ENCODE measurements around the gene TMED5. TPM values are rescaled to one million over a fixed set of nuclear protein-coding genes. Genes with fewer than 3 reads are reported as not detected.

TMED5 gene
- polyA plus RNA-seq, 1 of the 3 experiments (the other 2 are of a cell fraction) = 24.2 TPM

GRCh38 chr1:93123201-93123783 is 56.9 kb downstream of the TMED5 start:
- no peak for DNase-seq
- ChIA-PET POLR2A (interaction anchor here (0.7 kb wide), 1 partner anchor 15 kb away, joined by 9 read pairs; no protein-coding TSS in a partner anchor), CTCF (no interaction called here)
- Histone ChIP-seq H3F3A (replicated peaks; ENCODE audit: insufficient read depth) (no peaks in the 10 kb centered on the region), H3K4me1 (ENCODE audit: control insufficient read depth in 1 of 2, insufficient read depth in 2 of 2, low read depth in 1 of 2, low read length in 1 of 2) (no peaks in the 10 kb centered on the region; a peak in 1 of 4 replicates), H3K9ac (no peak overlapping the region), H2AFZ (ENCODE audit: low read depth) (no peak overlapping the region), H3K79me2 (ENCODE audit: insufficient read depth) (no peaks in the 10 kb centered on the region; the same call in 1 of the 2 replicates), H3K9me2 (no peaks in the 10 kb centered on the region), H3K4me2 (no peak overlapping the region), H3K36me3 (replicated peaks in 1 of 2; ENCODE audit: control insufficient read depth in 1 of 2, insufficient read depth in 2 of 2, low read length in 1 of 2) (peaks cover 58 to 69% of the 10 kb centered on the region in 2 experiments), H4K20me1 (ENCODE audit: insufficient read depth) (no peaks in the 10 kb centered on the region), H3K4me3 (ENCODE audit: low read depth in 2 of 2, low read length in 1 of 2) (no peak overlapping the region), H3K27me3 (ENCODE audit: insufficient read depth) (no peaks in the 10 kb centered on the region), H3K27ac (ENCODE audit: low read depth in 2 of 2, low read length in 1 of 2) (no peak overlapping the region), H3K9me3 (no peaks in the 10 kb centered on the region)
- WGBS (ENCODE audit: low lambda C conversion rate) = 99% methylated on average over 4 of the region's 4 CpGs
- TF ChIP-seq, protein P1, sequence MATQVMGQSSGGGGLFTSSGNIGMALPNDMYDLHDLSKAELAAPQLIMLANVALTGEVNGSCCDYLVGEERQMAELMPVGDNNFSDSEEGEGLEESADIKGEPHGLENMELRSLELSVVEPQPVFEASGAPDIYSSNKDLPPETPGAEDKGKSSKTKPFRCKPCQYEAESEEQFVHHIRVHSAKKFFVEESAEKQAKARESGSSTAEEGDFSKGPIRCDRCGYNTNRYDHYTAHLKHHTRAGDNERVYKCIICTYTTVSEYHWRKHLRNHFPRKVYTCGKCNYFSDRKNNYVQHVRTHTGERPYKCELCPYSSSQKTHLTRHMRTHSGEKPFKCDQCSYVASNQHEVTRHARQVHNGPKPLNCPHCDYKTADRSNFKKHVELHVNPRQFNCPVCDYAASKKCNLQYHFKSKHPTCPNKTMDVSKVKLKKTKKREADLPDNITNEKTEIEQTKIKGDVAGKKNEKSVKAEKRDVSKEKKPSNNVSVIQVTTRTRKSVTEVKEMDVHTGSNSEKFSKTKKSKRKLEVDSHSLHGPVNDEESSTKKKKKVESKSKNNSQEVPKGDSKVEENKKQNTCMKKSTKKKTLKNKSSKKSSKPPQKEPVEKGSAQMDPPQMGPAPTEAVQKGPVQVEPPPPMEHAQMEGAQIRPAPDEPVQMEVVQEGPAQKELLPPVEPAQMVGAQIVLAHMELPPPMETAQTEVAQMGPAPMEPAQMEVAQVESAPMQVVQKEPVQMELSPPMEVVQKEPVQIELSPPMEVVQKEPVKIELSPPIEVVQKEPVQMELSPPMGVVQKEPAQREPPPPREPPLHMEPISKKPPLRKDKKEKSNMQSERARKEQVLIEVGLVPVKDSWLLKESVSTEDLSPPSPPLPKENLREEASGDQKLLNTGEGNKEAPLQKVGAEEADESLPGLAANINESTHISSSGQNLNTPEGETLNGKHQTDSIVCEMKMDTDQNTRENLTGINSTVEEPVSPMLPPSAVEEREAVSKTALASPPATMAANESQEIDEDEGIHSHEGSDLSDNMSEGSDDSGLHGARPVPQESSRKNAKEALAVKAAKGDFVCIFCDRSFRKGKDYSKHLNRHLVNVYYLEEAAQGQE (IDR thresholded peaks at IDR 0.05; ENCODE audit: low read depth, low read length) = no peak
- TF ChIP-seq RAD21 (IDR thresholded peaks at IDR 0.05; ENCODE audit: low read length) (no peak), RFX5 (IDR thresholded peaks at IDR 0.05; ENCODE audit: low read length) (no peak), USF2 (IDR thresholded peaks at IDR 0.05; ENCODE audit: borderline replicate concordance, low read depth, low read length) (no peak), NFIC (IDR thresholded peaks at IDR 0.05; ENCODE audit: borderline replicate concordance) (no peak), FOSL2 (IDR thresholded peaks at IDR 0.05; ENCODE audit: borderline replicate concordance, low read depth) (no peak), TCF12 (IDR thresholded peaks at IDR 0.05) (no peak), POLR2AphosphoS5 (IDR thresholded peaks at IDR 0.05; ENCODE audit: low read depth, low read length) (no peak), FOXM1 (IDR thresholded peaks at IDR 0.05; ENCODE audit: low read depth) (no peak), GATA2 (CRISPR knock-in tag; IDR thresholded peaks at IDR 0.05) (no peak), TEAD4 (IDR thresholded peaks at IDR 0.05; ENCODE audit: borderline replicate concordance, insufficient read depth) (no peak), RXRA (IDR thresholded peaks at IDR 0.05; ENCODE audit: borderline replicate concordance, low read depth) (no peak), EZH2phosphoT487 (IDR thresholded peaks at IDR 0.05; ENCODE audit: borderline replicate concordance, low read depth) (no peak)
- TF ChIP-seq, protein P2, sequence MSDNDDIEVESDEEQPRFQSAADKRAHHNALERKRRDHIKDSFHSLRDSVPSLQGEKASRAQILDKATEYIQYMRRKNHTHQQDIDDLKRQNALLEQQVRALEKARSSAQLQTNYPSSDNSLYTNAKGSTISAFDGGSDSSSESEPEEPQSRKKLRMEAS (IDR thresholded peaks at IDR 0.05; ENCODE audit: low read depth) = no peak
